IPS DF 4.7 (cell line): Measurements from ENCODE around the gene ACOT9.
"Not testable (repeated sequence)": the region's sequence is repeated elsewhere in the genome, so short reads cannot be mapped to it uniquely, and the experiment has no call there.

ENCODE experiments used
- DNase-seq: peaks from one replicate; pipeline ENCODE4 v3.0.0-alpha.2; 2013; ENCODE audit warnings: low spot score; ENCODE audit errors: extremely low read depth

ACOT9 gene

DNA sequence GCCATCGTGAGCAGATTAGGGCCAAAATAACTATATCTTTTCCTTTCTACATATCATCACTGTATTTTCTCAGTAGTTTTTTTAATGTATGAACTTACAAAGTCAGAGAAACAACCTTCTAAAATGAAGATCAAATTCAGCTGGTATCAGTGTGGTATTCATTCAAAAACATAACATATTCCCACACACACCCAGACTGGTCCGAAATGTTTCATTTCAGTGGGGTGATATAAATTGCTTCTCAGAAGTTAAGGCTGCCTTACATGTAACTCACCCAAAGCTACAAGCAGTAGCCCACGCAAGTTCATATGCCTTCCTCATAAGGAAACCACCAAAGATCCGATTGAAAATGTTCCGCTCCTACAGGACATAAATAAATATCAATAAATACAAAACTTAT lies 37.8 kb downstream of the ACOT9 start:
- no peak for DNase-seq

DNA sequence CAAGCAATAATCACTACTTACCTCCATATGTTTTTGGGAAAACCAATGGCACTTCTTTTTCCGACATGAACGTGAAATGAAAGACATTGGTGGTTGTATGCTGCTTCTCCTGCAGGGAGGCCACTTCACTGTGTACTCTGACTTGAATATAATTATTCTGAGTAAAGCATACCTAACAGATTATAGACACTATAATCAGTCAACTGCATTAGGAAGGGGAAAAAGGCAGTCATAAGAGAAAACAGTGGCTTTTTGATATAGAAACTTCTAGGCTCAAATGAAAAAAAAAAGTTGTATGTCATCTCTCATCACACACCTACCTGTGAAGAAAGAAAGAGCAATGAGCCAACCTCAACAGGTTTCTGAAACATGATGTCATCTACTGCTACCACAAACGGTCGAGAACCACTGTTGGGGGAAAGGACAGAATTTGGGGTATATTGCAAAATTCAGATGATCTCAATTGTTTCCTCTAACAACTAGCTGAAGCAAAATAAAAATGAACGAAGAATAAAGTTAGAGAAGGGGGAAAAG lies 38.3 kb downstream of the ACOT9 start:
- no peak for DNase-seq

DNA sequence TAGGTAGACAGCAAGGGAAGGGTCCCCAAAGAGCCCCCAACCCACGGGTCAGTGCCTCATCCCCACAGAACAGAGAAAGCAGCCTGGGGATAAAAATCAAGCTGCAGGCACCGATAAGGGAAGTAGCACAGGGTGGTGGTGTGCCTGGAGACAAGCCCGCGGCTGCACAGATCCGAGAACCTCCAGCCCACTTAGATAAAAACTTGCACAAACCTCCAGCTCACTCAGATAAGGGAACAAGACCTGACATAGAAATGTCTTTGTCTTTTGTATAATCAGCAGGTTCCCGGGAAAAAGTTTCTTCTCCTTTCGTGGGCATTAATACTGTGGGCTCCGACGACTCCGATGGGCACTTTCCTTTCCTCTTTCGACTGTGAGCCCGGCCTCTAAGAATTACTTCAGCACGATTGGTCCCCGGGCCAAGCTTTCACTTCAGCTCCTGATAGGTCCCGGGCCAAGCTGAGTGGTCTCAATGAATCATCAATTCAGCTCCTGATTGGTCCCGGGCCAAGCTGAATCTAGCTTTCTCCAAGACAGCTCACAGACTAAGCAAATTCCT lies 43.4 kb downstream of the ACOT9 start:
- DNase-seq, result no peak

DNA sequence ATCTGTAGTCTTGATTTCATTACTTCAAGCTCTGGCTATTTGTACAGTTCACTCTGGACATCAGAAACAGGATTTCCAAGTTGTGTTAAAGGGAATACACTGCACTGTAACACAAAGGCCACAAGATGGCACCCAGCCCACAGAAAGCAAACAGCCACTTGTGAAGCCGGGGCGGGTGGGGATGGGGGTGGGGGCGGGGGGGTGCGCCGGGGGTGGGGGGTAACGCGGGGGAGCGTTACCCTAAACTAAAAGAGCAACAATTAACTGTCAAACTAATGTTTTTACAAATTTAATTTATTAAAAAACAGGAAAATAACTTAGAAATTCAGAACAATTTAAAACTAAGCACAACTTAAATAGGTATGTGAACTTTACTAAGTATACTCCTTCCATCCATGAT lies 48.5 kb downstream of the ACOT9 start:
- no peak for DNase-seq

- DNase-seq, result no peak
Observed at GRCh38 chrX:23692166-23692565, 50.9 kb downstream of the ACOT9 start.

GRCh38 chrX:23676486-23676885 lies 66.6 kb downstream of the ACOT9 start:
- DNase-seq, result not testable (repeated sequence)

GRCh38 chrX:23673108-23673507 lies 70.0 kb downstream of the ACOT9 start:
- DNase-seq, result no peak

DNA sequence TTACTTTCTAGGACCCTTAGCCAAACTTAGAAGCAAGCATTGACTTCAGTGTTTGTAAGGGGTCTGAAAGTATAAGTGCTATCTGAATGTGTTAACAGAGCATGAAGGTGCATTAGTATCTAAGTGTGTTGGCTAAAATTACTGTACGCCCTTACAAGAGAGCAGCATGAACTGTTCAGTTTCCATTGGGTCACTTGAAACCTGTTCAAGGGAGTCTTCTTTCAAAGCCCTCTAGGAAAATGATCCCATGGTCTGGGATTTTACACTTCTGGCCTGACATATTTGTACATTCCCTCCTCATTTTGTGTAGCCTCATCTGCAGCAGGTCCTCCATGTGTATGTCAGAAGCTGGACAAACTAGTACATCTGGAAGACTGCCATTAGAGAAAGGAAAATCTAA lies 72.5 kb downstream of the ACOT9 start:
- DNase-seq, result no peak

- no peak for DNase-seq
Observed at GRCh38 chrX:23668335-23668734, 74.7 kb downstream of the ACOT9 start.

GRCh38 chrX:23667239-23668177 lies 75.6 kb downstream of the ACOT9 start, which contains the start of gene PRDX4:
PRDX4 (plus strand) TSS chrX:23667493; CDS start chrX:23667571, 78 bp downstream.
- no peak for DNase-seq

DNA sequence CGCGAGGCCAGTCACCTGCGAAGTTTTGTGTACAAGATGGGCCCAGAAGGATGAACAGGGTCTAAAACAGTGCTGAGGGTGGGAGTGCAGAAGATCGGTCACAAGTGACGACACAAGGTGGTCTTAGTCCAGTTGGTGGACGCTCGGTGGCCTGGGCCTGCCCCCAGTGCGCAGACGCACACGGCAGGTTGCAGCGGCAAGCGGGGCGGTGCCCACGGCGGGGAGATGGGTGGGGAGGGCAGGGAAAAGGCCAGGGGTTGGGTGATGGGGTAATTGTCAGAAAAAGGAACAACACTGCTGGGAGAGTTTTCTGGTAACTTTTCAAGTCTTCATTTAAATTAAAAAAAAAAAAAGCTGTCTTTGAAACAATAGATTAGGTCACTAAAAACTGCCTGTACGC lies 76.8 kb downstream of the ACOT9 start:
- no peak for DNase-seq

- DNase-seq, result no peak
Observed at GRCh38 chrX:23664496-23664895, 78.6 kb downstream of the ACOT9 start.

DNA sequence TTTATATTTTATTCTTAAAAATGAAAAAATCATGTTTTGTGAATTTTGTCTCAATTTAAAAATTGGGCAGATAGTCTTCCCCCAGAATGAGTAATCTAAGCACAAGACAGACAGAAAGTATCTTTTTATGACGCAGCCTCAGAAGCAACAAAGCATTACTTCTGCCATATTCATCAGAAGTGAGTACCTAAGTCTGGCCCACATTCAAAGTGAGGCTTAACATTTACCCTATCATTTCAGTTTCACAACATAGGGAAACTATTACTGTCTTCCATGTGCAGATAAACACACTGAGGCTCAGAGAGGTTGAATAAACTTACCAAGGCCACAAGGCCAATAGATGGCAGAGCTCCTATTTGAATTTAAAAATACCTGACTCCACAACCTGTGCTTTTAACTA lies 80.2 kb downstream of the ACOT9 start:
- DNase-seq, result no peak

- DNase-seq, result no peak
Observed at GRCh38 chrX:23662187-23662586, 80.9 kb downstream of the ACOT9 start.

DNA sequence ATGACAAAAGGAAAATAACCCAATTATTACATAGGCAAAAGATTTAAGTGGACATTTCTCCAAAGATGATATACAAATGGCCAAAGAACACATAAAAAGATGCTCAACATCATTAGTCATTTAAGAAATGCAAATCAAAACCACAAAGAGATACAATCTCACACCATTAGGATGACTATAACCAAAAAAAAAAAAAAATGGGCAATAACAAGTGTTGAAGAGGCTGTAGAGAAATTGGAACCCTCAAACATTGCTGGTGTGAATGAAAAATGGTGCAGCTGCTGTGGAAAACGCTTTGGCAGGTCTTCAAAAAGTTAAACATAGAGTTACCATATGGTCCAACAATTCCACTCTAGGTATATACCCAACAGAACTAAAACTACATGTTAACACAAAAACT lies 81.4 kb downstream of the ACOT9 start:
- no peak for DNase-seq

DNA sequence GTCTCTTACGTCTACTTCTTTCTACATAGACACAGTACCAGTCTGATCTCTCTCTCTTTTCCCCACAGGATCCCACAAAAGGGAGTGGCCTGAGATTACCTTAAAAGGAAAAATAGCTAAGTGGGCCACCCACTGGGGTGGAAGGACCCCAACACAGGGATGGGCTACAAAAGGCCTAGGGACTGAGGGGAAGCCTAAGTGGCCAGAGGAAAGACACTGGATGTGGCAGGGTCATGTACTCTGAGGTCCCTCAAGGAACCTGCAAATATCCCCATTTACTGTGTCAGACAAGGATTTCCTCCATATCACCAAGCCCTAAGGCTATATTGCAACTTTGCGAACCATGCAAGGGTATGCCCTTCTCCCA lies 82.3 kb downstream of the ACOT9 start:
- DNase-seq, result no peak

- DNase-seq, result not testable (repeated sequence)
Observed at GRCh38 chrX:23660083-23660765, 82.9 kb downstream of the ACOT9 start.

DNA sequence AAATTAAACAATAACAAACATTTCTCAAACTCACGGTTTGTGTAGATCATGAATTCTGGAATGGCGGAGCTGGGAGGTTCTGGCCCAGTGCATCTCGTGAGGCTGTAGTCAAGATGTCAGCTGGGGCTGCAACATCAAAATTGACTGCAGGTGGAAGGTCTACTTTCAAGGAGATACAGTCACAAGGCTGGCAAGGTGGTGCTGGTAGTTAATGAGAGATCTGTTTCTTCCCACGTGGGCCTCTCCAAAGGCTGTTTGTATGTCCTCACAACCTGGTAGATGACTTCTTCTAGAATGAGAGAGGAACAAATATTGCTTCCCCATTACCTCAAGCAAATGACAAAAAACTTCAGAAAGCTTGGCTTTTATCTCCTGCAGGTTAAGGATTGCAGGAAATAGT lies 83.7 kb downstream of the ACOT9 start:
- no peak for DNase-seq

GRCh38 chrX:23656684-23657083 lies 86.4 kb downstream of the ACOT9 start:
- DNase-seq, result no peak

GRCh38 chrX:23656091-23656490 lies 87.0 kb downstream of the ACOT9 start:
- no peak for DNase-seq
